T47D (cell line): ENCODE results near the gene USP35.

Source experiments
- DNase-seq, 2 experiments: peaks; one replicate each; pipeline versions ENCODE4 v3.0.0 to v3.0.0-alpha.2; 2011 to 2012; ENCODE audit warnings: low read depth in 1 of 2, low spot score in 1 of 2
- JUND ChIP-seq: IDR thresholded peaks from 2 replicates; pipeline ENCODE4 v1.6.1; 2012; ENCODE audit warnings: low read depth
- in situ Hi-C: cut with HindIII; loops from 2 replicates; pipeline ENCODE4 v1.10.0; 2016; ENCODE audit warnings: low sequenced_read_pairs, low pct_unique_long_range_greater_than_20kb

Gene USP35

DNA sequence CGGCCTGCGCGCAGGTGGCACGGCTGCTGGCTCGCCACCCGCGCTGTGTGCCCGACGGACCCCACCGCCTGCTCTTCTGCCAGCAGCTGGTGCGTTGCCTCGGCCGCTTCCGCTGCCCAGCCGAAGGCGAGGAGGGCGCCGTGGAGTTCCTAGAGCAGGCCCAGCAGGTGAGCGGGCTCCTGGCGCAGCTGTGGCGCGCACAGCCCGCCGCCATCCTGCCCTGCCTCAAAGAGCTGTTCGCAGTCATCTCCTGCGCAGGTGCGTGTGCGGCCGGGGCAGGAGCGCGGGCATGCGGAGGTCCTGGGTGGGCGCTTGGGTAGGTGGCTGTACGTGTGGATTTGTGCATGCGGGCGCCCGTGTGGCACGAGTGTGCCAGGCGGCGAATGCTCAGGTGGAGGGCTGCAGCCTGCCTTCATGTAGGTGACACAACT lies 8.0 kb downstream of the USP35 start:
- in situ Hi-C loops, result no loop called here

DNA sequence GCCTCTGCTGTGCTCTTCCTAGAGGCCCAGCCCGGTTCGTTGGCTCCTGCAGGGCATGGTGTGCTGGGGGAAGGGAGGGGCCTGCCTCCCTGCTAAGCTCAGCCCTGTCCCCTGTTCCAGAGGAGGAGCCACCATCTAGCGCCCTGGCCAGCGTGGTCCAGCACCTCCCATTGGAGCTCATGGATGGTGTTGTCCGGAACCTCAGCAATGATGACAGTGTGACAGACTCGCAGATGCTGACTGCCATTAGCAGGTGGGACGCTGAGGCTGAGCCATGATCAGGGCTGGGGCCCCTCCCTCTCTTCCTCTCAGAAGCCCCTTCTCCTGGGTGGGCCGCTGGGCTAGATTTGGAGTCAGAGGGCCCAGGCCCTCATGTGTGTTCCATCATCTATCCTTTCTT lies 9.1 kb downstream of the USP35 start:
- TF ChIP-seq JUND, result no peak
- in situ Hi-C loops, result no loop called here
- no peak for DNase-seq

More for the DNA sequence above, 8.0 kb downstream of the USP35 start:
- DNase-seq, result no peak
- TF ChIP-seq JUND, result no peak

- no peak for TF ChIP-seq JUND
- in situ Hi-C loops, result no loop called here
- DNase-seq, result no peak
Observed at GRCh38 chr11:78199015-78199652, 10.4 kb downstream of the USP35 start.

- DNase-seq, result no peak
- in situ Hi-C loops, result no loop called here
- no peak for TF ChIP-seq JUND
Observed at GRCh38 chr11:78199653-78200015, 10.9 kb downstream of the USP35 start.

DNA sequence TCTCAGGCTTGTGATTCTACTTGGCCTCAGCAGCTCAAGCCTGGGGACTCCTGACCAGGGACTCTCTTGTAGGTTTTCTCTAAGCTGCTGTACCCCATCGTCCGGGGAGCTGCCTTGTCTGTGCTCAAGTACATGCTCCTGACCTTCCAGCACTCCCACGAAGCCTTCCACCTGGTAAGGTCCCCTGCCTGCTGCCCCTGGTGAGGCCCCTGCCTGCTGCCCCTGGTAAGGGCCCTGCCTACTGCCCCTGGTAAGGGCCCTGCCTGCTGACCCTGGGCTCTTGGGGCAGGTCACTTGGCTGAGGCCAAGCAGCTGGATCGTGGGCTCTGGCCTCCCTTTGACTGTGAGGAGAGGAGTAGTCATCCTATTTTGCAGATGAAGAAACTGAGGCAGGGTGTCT lies 11.3 kb downstream of the USP35 start:
- in situ Hi-C loops, result no loop called here
- no peak for TF ChIP-seq JUND

DNA sequence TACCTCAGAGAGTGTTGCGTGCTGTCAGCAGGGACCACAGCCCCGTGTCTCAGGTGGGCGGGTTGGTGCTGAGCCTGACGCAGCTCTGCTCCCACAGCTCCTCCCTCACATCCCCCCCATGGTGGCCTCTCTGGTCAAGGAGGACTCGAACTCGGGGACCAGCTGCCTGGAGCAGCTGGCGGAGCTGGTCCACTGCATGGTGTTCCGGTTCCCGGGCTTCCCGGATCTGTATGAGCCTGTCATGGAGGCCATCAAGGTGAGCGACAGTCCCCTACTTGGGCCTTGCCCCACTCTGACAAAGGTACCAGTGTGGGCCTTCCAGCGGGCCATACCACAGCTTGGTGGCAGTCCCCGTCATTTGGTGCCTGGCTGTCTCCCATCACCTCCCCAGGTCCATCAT lies 11.8 kb downstream of the USP35 start:
- no peak for DNase-seq
- in situ Hi-C loops, result no loop called here
- TF ChIP-seq JUND, result no peak

More for the DNA sequence above, 11.3 kb downstream of the USP35 start:
- DNase-seq, result no peak

GRCh38 chr11:78201096-78201818 lies 12.5 kb downstream of the USP35 start:
- DNase-seq, result no peak
- no peak for TF ChIP-seq JUND
- in situ Hi-C loops, result no loop called here

GRCh38 chr11:78202733-78203167 lies 14.0 kb downstream of the USP35 start:
- DNase-seq, result no peak
- TF ChIP-seq JUND, result no peak
- in situ Hi-C loops, result no loop called here

- in situ Hi-C loops, result no loop called here
- TF ChIP-seq JUND, result no peak
- DNase-seq, result no peak
Observed at GRCh38 chr11:78203184-78203583, 14.5 kb downstream of the USP35 start.

DNA sequence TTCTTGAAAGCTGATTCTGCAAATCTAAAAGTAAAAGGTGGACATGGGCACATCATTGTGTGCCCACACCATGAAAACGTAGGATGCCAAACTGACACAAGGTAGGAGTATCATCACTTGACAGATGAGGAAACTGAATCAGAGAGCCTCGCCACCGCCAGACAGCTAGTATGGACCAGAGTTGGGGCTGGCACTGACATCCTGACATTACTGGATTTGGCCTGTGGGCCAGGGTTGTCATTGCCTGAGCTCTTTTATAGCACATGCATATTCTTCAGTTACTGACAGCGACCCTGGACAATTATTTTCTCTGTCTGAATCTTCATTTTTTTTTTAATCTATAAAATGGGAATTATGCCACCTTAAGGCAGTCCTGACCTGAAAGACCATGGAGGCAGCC lies 16.5 kb downstream of the USP35 start:
- TF ChIP-seq JUND, result no peak
- no peak for DNase-seq
- in situ Hi-C loops, result no loop called here

GRCh38 chr11:78205691-78206090 lies 17.0 kb downstream of the USP35 start:
- DNase-seq, result no peak
- no peak for TF ChIP-seq JUND
- in situ Hi-C loops, result no loop called here

GRCh38 chr11:78207532-78208256 lies 19.0 kb downstream of the USP35 start:
- no peak for TF ChIP-seq JUND
- in situ Hi-C loops, result no loop called here
- no peak for DNase-seq
